SK-N-SH (cell line): Measurements from ENCODE around the gene LCE3E. TPM values are rescaled to one million over a fixed set of nuclear protein-coding genes. Genes with fewer than 3 reads are reported as not detected.

Experiments
- CTCF ChIA-PET: fragments of 300-600, 350-600 bp; formaldehyde crosslinking; extraction: SDS; loops from one replicate; lab custom pipeline; 2021; lab: Yijun Ruan, JAX
- POLR2A ChIA-PET: fragments of 350-600 bp; sonication (Branson Sonifier 250); formaldehyde crosslinking; extraction: SDS; loops from one replicate; lab custom pipeline; 2020; ENCODE audit warnings: antibody characterized with exemption, inconsistent platforms; lab: Yijun Ruan, JAX
- DNase-seq: peaks from one replicate; pipeline ENCODE4 v3.0.0; 2012
- H2AFZ ChIP-seq: fragments of 200-600 bp; sonication (generic); 2 replicates; pipeline ENCODE4 v1.8.1; 2016; ENCODE audit warnings: antibody characterized with exemption, mild to moderate bottlenecking, low read depth
- H3F3A ChIP-seq: fragments of 200-600 bp; sonication (generic); replicated peaks from 2 replicates; pipeline ENCODE3; 2016; ENCODE audit warnings: antibody characterized with exemption, mild to moderate bottlenecking; ENCODE audit not compliant: insufficient read depth
- H3K27ac ChIP-seq, 2 experiments: fragments of 200-500 bp in 1 of 2; fragments of 200-600 bp in 1 of 2; sonication (Bioruptor generic) in 1 of 2; sonication (generic), shearing (Covaris generic) in 1 of 2; 2 replicates each; pipeline versions ENCODE4 v1.5.1 to v1.6.1; 2014 to 2016; ENCODE audit warnings: low read depth in 2 of 2, inconsistent platforms in 1 of 2, low read length in 1 of 2, mild to moderate bottlenecking in 1 of 2, mixed read lengths in 1 of 2
- H3K27me3 ChIP-seq: fragments of 200-600 bp; sonication (generic), shearing (Covaris generic); 2 replicates; pipeline ENCODE4 v1.6.1; 2016; ENCODE audit warnings: mixed run types; ENCODE audit not compliant: insufficient read depth
- H3K36me3 ChIP-seq, 2 experiments: fragments of 200-500 bp in 1 of 2; fragments of 200-600 bp in 1 of 2; sonication (Bioruptor generic) in 1 of 2; sonication (generic) in 1 of 2; replicated peaks in 1 of 2; 2 replicates each; pipeline versions ENCODE3 to v1.5.1; 2014 to 2016; ENCODE audit warnings: low read length in 1 of 2, mild to moderate bottlenecking in 1 of 2; ENCODE audit not compliant: insufficient read depth in 2 of 2, control insufficient read depth in 1 of 2
- H3K4me1 ChIP-seq, 2 experiments: fragments of 200-500 bp in 1 of 2; fragments of 200-600 bp in 1 of 2; sonication (Bioruptor generic) in 1 of 2; sonication (generic), shearing (Covaris generic) in 1 of 2; 2 replicates each; pipeline versions ENCODE4 v1.5.1 to v1.6.1; 2014 to 2016; ENCODE audit warnings: low read depth in 1 of 2, low read length in 1 of 2, mixed run types in 1 of 2; ENCODE audit not compliant: insufficient read depth in 2 of 2, control insufficient read depth in 1 of 2
- H3K4me2 ChIP-seq: fragments of 200-600 bp; sonication (generic), shearing (Covaris generic); 2 replicates; pipeline ENCODE4 v1.6.1; 2017; ENCODE audit warnings: mixed run types
- H3K4me3 ChIP-seq, 2 experiments: fragments of 200-500 bp in 1 of 2; fragments of 200-600 bp in 1 of 2; sonication (Bioruptor generic) in 1 of 2; sonication (generic), shearing (Covaris generic) in 1 of 2; 2 replicates each; pipeline versions ENCODE4 v1.5.1 to v1.8.1; 2014 to 2016; ENCODE audit warnings: low read depth in 2 of 2, inconsistent platforms in 1 of 2, low read length in 1 of 2, mild to moderate bottlenecking in 1 of 2, mixed read lengths in 1 of 2, moderate library complexity in 1 of 2
- H3K79me2 ChIP-seq: fragments of 200-600 bp; sonication (generic); 2 replicates; pipeline ENCODE4 v1.8.1; 2017; ENCODE audit warnings: mild to moderate bottlenecking; ENCODE audit not compliant: insufficient read depth
- H3K9ac ChIP-seq: fragments of 200-600 bp; sonication (generic); 2 replicates; pipeline ENCODE4 v1.6.1; 2017; ENCODE audit warnings: mixed run types
- H3K9me2 ChIP-seq: fragments of 200-600 bp; sonication (generic); 2 replicates; pipeline ENCODE4 v1.6.1; 2017; ENCODE audit warnings: mixed run types
- H3K9me3 ChIP-seq: fragments of 200-600 bp; sonication (generic); 2 replicates; pipeline ENCODE4 v1.6.1; 2017; ENCODE audit warnings: mixed run types, mild to moderate bottlenecking, moderate library complexity
- H4K20me1 ChIP-seq: fragments of 200-600 bp; sonication (generic); 2 replicates; pipeline ENCODE4 v1.6.1; 2017; ENCODE audit warnings: mild to moderate bottlenecking, mixed run types; ENCODE audit not compliant: insufficient read depth
- ELF1 ChIP-seq: IDR thresholded peaks from 2 replicates; pipeline ENCODE4 v1.4.0; 2012
- EP300 ChIP-seq, 2 experiments: IDR thresholded peaks; 2 replicates each; pipeline versions ENCODE4 v1.4.0 to v1.6.1; 2012; ENCODE audit warnings: borderline replicate concordance in 1 of 2, low read depth in 1 of 2, low read length in 1 of 2
- EZH2phosphoT487 ChIP-seq: fragments of 200-600 bp; sonication (generic); IDR thresholded peaks from 2 replicates; pipeline ENCODE4 v1.6.1; 2017; ENCODE audit warnings: low read depth, mixed run types, mild to moderate bottlenecking, antibody characterized with exemption, moderate library complexity, borderline replicate concordance
- FOXM1 ChIP-seq: IDR thresholded peaks from 2 replicates; pipeline ENCODE4 v1.4.0; 2012; ENCODE audit warnings: low read depth, mild to moderate bottlenecking
- GABPA ChIP-seq: IDR thresholded peaks from 2 replicates; pipeline ENCODE4 v1.4.0; 2012; ENCODE audit warnings: low read depth, mild to moderate bottlenecking
- JUND ChIP-seq: IDR thresholded peaks from 2 replicates; pipeline ENCODE4 v1.4.0; 2012
- MXI1 ChIP-seq: IDR thresholded peaks from 2 replicates; pipeline ENCODE4 v1.6.1; 2012; ENCODE audit warnings: mild to moderate bottlenecking, low read depth, low read length, improper control_type of control experiment
- NFIC ChIP-seq: IDR thresholded peaks from 2 replicates; pipeline ENCODE4 v1.4.0; 2012; ENCODE audit warnings: borderline replicate concordance
- RAD21 ChIP-seq: IDR thresholded peaks from 2 replicates; pipeline ENCODE4 v1.6.1; 2012; ENCODE audit warnings: mild to moderate bottlenecking, low read length
- RCOR1 ChIP-seq: fragments of 150-350 bp; IDR thresholded peaks from 2 replicates; pipeline ENCODE4 v1.6.1; 2017; ENCODE audit warnings: antibody characterized with exemption, low read length
- RFX5 ChIP-seq: IDR thresholded peaks from 2 replicates; pipeline ENCODE4 v1.6.1; 2012; ENCODE audit warnings: mild to moderate bottlenecking, improper control_type of control experiment, low read length
- SMC3 ChIP-seq: IDR thresholded peaks from 2 replicates; pipeline ENCODE4 v1.6.1; 2012; ENCODE audit warnings: low read depth, low read length, improper control_type of control experiment
- TEAD4 ChIP-seq: IDR thresholded peaks from 2 replicates; pipeline ENCODE4 v1.4.0; 2012; ENCODE audit warnings: mild to moderate bottlenecking, borderline replicate concordance; ENCODE audit not compliant: insufficient read depth
- WGBS: methylation state at CpG from one replicate; pipeline ENCODE4 v1.1.6; 2017; ENCODE audit warnings: low lambda C conversion rate; 5-methylcytosine and 5-hydroxymethylcytosine counted together
- polyA plus RNA-seq, 3 experiments: library from polyadenylated mRNA; depleted of rRNA; stranded (reverse); fragments of >200 nt; gene quantifications; 2 replicates each; pipeline ENCODE4 v1.2.3, GENCODE V29; 2012
- TF ChIP-seq, protein P1 (sequence below): IDR thresholded peaks from 2 replicates; pipeline ENCODE4 v1.4.0; 2012; ENCODE audit warnings: low read depth, borderline replicate concordance
- TF ChIP-seq, protein P2 (sequence below): IDR thresholded peaks from 2 replicates; pipeline ENCODE4 v1.4.0; 2012; ENCODE audit warnings: low read depth
- TF ChIP-seq, protein P3 (sequence below): IDR thresholded peaks from 2 replicates; pipeline ENCODE4; 2012
- TF ChIP-seq, protein P4 (sequence below): IDR thresholded peaks from 2 replicates; pipeline ENCODE4 v1.6.1; 2012; ENCODE audit warnings: mild to moderate bottlenecking, low read depth, low read length, moderate library complexity
- TF ChIP-seq, protein P5 (sequence below): fragments of 150-350 bp; IDR thresholded peaks from 2 replicates; pipeline ENCODE4 v1.6.1; 2017; ENCODE audit warnings: antibody characterized with exemption, low read length, low read depth, borderline replicate concordance

The LCE3E gene
- polyA plus RNA-seq, 1 of the 3 experiments (the other 2 are of a cell fraction), result not detected

DNA sequence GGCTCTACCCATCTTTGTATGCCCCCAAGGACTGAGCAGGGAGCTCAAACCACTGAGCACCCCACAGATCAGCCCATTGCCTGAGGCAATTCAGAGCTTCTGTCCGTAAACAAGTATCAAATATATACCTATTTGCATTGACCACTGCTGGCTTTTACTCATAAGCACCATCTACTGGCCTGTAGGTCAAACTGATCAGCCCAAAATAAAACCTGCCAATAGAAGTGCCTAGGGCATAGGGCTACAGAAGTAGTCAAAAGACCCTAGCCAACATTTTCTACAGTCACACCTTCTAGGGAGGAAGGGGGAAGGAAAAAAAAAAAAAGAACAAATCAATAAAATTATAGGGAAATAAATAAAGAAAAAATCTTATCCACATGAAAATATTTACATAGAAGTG is 19.0 kb upstream of the LCE3E start (continued):
- TF ChIP-seq, protein P1, sequence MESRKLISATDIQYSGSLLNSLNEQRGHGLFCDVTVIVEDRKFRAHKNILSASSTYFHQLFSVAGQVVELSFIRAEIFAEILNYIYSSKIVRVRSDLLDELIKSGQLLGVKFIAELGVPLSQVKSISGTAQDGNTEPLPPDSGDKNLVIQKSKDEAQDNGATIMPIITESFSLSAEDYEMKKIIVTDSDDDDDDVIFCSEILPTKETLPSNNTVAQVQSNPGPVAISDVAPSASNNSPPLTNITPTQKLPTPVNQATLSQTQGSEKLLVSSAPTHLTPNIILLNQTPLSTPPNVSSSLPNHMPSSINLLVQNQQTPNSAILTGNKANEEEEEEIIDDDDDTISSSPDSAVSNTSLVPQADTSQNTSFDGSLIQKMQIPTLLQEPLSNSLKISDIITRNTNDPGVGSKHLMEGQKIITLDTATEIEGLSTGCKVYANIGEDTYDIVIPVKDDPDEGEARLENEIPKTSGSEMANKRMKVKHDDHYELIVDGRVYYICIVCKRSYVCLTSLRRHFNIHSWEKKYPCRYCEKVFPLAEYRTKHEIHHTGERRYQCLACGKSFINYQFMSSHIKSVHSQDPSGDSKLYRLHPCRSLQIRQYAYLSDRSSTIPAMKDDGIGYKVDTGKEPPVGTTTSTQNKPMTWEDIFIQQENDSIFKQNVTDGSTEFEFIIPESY, result no peak
- TF ChIP-seq, protein P2, sequence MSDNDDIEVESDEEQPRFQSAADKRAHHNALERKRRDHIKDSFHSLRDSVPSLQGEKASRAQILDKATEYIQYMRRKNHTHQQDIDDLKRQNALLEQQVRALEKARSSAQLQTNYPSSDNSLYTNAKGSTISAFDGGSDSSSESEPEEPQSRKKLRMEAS, result no peak
- TF ChIP-seq MXI1, result no peak
- TF ChIP-seq RCOR1, result no peak

DNA sequence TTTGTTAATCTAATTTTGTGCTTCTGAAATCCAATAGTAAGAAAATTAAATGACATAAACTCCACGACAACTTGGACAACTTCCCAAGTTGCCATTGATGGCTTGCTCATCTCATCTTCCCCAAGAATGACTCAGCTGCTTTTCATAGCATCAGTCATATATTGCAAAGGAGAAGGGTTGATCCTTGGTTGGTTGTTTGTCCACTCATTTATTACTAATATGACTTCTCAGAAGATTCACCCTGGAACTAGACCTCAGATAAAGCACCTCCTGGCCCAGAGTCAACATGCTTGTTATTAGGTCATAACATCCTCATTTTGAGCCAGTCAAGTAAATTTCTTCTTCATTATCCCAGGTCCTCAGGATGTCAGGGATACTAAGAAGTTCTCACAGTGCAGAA is 16.1 kb upstream of the LCE3E start:
- no peak for DNase-seq
- no peak overlapping the region for H3K4me2 ChIP-seq
- H3K4me3 ChIP-seq, result no peak overlapping the region
- no peak overlapping the region for H2AFZ ChIP-seq
- POLR2A ChIA-PET, result no interaction called here
- no peaks in the 10 kb centered on the region for H3K9me3 ChIP-seq
- H3K27ac ChIP-seq, result no peak overlapping the region
- no peak overlapping the region for H3K9ac ChIP-seq
- 0% methylated on average over 1 of the region's 1 CpG for WGBS
- no peaks in the 10 kb centered on the region for H3K36me3 ChIP-seq
- H3F3A ChIP-seq, result no peaks in the 10 kb centered on the region
- H3K27me3 ChIP-seq, result no peaks in the 10 kb centered on the region
- TF ChIP-seq SMC3 (no peak), TEAD4 (no peak), EP300 (IDR thresholded peaks at IDR 0.05; ENCODE audit: borderline replicate concordance in 1 of 2, low read depth in 1 of 2, low read length in 1 of 2) (no peak), FOXM1 (no peak), EZH2phosphoT487 (no peak), JUND (no peak), RFX5 (no peak), GABPA (no peak), ELF1 (no peak), RAD21 (no peak), NFIC (no peak)
- TF ChIP-seq, protein P3, sequence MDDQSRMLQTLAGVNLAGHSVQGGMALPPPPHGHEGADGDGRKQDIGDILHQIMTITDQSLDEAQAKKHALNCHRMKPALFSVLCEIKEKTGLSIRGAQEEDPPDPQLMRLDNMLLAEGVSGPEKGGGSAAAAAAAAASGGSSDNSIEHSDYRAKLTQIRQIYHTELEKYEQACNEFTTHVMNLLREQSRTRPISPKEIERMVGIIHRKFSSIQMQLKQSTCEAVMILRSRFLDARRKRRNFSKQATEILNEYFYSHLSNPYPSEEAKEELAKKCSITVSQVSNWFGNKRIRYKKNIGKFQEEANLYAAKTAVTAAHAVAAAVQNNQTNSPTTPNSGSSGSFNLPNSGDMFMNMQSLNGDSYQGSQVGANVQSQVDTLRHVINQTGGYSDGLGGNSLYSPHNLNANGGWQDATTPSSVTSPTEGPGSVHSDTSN, result no peak
- TF ChIP-seq, protein P4, sequence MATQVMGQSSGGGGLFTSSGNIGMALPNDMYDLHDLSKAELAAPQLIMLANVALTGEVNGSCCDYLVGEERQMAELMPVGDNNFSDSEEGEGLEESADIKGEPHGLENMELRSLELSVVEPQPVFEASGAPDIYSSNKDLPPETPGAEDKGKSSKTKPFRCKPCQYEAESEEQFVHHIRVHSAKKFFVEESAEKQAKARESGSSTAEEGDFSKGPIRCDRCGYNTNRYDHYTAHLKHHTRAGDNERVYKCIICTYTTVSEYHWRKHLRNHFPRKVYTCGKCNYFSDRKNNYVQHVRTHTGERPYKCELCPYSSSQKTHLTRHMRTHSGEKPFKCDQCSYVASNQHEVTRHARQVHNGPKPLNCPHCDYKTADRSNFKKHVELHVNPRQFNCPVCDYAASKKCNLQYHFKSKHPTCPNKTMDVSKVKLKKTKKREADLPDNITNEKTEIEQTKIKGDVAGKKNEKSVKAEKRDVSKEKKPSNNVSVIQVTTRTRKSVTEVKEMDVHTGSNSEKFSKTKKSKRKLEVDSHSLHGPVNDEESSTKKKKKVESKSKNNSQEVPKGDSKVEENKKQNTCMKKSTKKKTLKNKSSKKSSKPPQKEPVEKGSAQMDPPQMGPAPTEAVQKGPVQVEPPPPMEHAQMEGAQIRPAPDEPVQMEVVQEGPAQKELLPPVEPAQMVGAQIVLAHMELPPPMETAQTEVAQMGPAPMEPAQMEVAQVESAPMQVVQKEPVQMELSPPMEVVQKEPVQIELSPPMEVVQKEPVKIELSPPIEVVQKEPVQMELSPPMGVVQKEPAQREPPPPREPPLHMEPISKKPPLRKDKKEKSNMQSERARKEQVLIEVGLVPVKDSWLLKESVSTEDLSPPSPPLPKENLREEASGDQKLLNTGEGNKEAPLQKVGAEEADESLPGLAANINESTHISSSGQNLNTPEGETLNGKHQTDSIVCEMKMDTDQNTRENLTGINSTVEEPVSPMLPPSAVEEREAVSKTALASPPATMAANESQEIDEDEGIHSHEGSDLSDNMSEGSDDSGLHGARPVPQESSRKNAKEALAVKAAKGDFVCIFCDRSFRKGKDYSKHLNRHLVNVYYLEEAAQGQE, result no peak
- TF ChIP-seq, protein P5, sequence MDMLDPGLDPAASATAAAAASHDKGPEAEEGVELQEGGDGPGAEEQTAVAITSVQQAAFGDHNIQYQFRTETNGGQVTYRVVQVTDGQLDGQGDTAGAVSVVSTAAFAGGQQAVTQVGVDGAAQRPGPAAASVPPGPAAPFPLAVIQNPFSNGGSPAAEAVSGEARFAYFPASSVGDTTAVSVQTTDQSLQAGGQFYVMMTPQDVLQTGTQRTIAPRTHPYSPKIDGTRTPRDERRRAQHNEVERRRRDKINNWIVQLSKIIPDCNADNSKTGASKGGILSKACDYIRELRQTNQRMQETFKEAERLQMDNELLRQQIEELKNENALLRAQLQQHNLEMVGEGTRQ, result no peak
- H3K4me1 ChIP-seq, result no peaks in the 10 kb centered on the region
- H4K20me1 ChIP-seq, result no peaks in the 10 kb centered on the region
- no peaks in the 10 kb centered on the region for H3K9me2 ChIP-seq
- H3K79me2 ChIP-seq, result no peaks in the 10 kb centered on the region
- CTCF ChIA-PET, result no interaction called here
